ENCODE data around the gene TMOD3. TPM values are rescaled to one million over a fixed set of nuclear protein-coding genes. Genes with fewer than 3 reads are reported as not detected.

TMOD3 gene
- total RNA-seq, 1 donor from 2014 or later: 28.3 TPM

- peaks cover 14% of the 10 kb centered on the region for H3K36me3 Mint-ChIP-seq
- H3K27ac Mint-ChIP-seq: peak overlapping the region; percentile 7
- TF ChIP-seq, protein P1, sequence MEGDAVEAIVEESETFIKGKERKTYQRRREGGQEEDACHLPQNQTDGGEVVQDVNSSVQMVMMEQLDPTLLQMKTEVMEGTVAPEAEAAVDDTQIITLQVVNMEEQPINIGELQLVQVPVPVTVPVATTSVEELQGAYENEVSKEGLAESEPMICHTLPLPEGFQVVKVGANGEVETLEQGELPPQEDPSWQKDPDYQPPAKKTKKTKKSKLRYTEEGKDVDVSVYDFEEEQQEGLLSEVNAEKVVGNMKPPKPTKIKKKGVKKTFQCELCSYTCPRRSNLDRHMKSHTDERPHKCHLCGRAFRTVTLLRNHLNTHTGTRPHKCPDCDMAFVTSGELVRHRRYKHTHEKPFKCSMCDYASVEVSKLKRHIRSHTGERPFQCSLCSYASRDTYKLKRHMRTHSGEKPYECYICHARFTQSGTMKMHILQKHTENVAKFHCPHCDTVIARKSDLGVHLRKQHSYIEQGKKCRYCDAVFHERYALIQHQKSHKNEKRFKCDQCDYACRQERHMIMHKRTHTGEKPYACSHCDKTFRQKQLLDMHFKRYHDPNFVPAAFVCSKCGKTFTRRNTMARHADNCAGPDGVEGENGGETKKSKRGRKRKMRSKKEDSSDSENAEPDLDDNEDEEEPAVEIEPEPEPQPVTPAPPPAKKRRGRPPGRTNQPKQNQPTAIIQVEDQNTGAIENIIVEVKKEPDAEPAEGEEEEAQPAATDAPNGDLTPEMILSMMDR (IDR thresholded peaks at IDR 0.05; ENCODE audit: unreplicated experiment): no peak
- no peaks in the 10 kb centered on the region for H3K9me3 Mint-ChIP-seq
- DNase-seq (ENCODE audit: low spot score in 2 of 2, unreplicated experiment in 2 of 2): no peak
- H3K4me1 Mint-ChIP-seq: no peaks in the 10 kb centered on the region
- H3K4me3 Mint-ChIP-seq: no peak overlapping the region
- H3K27me3 Mint-ChIP-seq (ENCODE audit: low read depth): no peaks in the 10 kb centered on the region
These were observed 77.8 kb downstream of the TMOD3 start for GRCh38 chr15:51907136-51907862.

DNA sequence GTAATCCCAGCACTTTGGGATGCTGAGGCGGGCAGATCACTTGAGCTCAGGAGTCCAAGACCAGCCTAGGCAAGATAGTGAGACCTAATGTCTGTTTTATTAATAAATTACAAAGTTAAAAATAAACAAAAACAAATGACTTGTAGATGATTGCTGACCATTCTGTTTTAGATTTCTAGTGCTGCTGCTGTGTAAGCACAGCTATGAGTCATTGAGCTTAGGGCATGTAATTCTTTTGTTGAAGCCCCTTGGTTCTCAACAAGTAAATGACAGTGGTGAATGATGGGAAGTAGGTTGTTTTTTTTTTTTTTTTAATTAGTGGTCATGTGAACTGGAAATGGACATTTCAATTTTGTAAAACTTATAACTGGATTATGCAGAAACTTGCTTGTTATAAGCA lies 78.9 kb downstream of the TMOD3 start:
- Mint-ChIP-seq H3K36me3 (peaks cover 13% of the 10 kb centered on the region), H3K4me3 (no peak overlapping the region)

DNA sequence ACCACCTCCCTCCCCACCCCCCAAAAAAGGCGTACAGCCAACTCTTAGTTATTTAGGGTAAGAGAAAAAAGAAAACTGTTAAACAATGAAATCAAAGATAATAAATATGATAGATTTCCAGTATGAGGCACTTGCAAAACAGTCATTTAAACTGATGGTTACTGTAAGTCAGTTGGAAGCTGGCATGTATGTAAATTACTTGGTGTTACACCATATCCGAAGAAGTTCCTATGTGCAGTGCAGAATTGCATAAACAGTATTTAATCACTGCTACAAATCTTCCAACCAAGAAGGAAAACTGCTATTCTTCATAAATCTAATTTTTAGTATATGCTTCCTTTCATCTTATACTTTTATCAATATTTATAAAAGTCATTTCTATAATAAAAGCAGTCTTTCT lies 80.1 kb downstream of the TMOD3 start:
- no peaks in the 10 kb centered on the region for H3K4me1 Mint-ChIP-seq
- no peaks in the 10 kb centered on the region for H3K27me3 Mint-ChIP-seq (ENCODE audit: low read depth)
- DNase-seq (ENCODE audit: low spot score in 2 of 2, unreplicated experiment in 2 of 2): no peak
- peaks cover 10% of the 10 kb centered on the region for H3K36me3 Mint-ChIP-seq
- TF ChIP-seq, protein P1 (IDR thresholded peaks at IDR 0.05; ENCODE audit: unreplicated experiment): no peak
- no peak overlapping the region for H3K4me3 Mint-ChIP-seq
- no peak overlapping the region for H3K27ac Mint-ChIP-seq
- no peaks in the 10 kb centered on the region for H3K9me3 Mint-ChIP-seq

More for the DNA sequence above, 78.9 kb downstream of the TMOD3 start:
- H3K27ac Mint-ChIP-seq: no peak overlapping the region
- H3K27me3 Mint-ChIP-seq (ENCODE audit: low read depth): no peaks in the 10 kb centered on the region
- no peaks in the 10 kb centered on the region for H3K9me3 Mint-ChIP-seq
- TF ChIP-seq, protein P1 (IDR thresholded peaks at IDR 0.05; ENCODE audit: unreplicated experiment): no peak
- no peak for DNase-seq (ENCODE audit: low spot score in 2 of 2, unreplicated experiment in 2 of 2)
- H3K4me1 Mint-ChIP-seq: no peaks in the 10 kb centered on the region

- H3K36me3 Mint-ChIP-seq: peaks cover 9% of the 10 kb centered on the region
- H3K27me3 Mint-ChIP-seq (ENCODE audit: low read depth): no peaks in the 10 kb centered on the region
- no peaks in the 10 kb centered on the region for H3K9me3 Mint-ChIP-seq
- DNase-seq (ENCODE audit: low spot score in 2 of 2, unreplicated experiment in 2 of 2): no peak
- no peak overlapping the region for H3K27ac Mint-ChIP-seq
- TF ChIP-seq, protein P1 (IDR thresholded peaks at IDR 0.05; ENCODE audit: unreplicated experiment): no peak
- H3K4me3 Mint-ChIP-seq: no peak overlapping the region
- no peaks in the 10 kb centered on the region for H3K4me1 Mint-ChIP-seq
These were observed 83.1 kb downstream of the TMOD3 start for GRCh38 chr15:51912528-51912927.

DNA sequence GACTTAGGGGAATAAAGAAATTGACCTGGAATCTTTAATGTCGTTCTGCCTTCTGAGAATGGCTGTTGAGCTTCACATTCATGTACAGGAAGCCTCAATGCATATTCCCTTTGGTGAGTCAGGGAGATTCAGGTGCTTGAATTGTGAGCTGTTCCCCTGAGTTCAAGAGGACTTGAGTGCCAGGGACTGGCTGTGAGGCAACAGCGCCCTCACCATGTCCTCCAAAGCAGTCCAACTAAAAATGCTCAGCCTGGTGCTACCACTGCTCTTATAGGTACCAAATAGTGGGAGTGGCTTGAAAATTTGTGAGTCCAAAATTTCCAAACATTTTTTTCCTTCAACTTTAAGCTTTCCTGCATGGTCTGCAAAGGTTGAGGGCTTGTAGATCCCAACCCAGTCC lies 88.0 kb downstream of the TMOD3 start:
- Mint-ChIP-seq H3K9me3 (no peaks in the 10 kb centered on the region), H3K27me3 (ENCODE audit: low read depth) (no peaks in the 10 kb centered on the region), H3K36me3 (peaks cover 13% of the 10 kb centered on the region), H3K27ac (no peak overlapping the region), H3K4me1 (no peaks in the 10 kb centered on the region), H3K4me3 (no peak overlapping the region)
- no peak for DNase-seq (ENCODE audit: low spot score in 2 of 2, unreplicated experiment in 2 of 2)
- TF ChIP-seq, protein P1 (IDR thresholded peaks at IDR 0.05; ENCODE audit: unreplicated experiment): no peak
